ENCODE measurements around the gene FGF22.

FGF22 gene

GRCh38 chr19:652467-653389 lies 13.0 kb downstream of the FGF22 start:
- DNase-seq (ENCODE audit: extremely low spot score): no peak
- TF ChIP-seq CTCF (IDR thresholded peaks at IDR 0.05; ENCODE audit: control extremely low read depth, extremely low read depth, low read depth, missing control alignments): no peak
- ChIA-PET POLR2A (no interaction called here), CTCF (no interaction called here)

GRCh38 chr19:653425-653824 lies 13.7 kb downstream of the FGF22 start:
- DNase-seq (ENCODE audit: extremely low spot score): no peak
- ChIA-PET CTCF (no interaction called here), POLR2A (no interaction called here)
- TF ChIP-seq CTCF (IDR thresholded peaks at IDR 0.05; ENCODE audit: control extremely low read depth, extremely low read depth, low read depth, missing control alignments): no peak

GRCh38 chr19:655691-656090 lies 16.0 kb downstream of the FGF22 start:
- no peak for TF ChIP-seq CTCF (IDR thresholded peaks at IDR 0.05; ENCODE audit: control extremely low read depth, extremely low read depth, low read depth, missing control alignments)

GRCh38 chr19:656751-657559 lies 17.3 kb downstream of the FGF22 start:
- ChIA-PET POLR2A (no interaction called here), CTCF (interaction anchor here (1.1 kb wide), 1 partner anchor 77 kb away, joined by 3 read pairs; no protein-coding TSS in a partner anchor)
- TF ChIP-seq CTCF (IDR thresholded peaks at IDR 0.05; ENCODE audit: control extremely low read depth, extremely low read depth, low read depth, missing control alignments): no peak
- no peak for DNase-seq (ENCODE audit: extremely low spot score)

More at GRCh38 chr19:655691-656090, 16.0 kb downstream of the FGF22 start:
- CTCF ChIA-PET: interaction anchor here (1.1 to 2.0 kb wide), 2 partner anchors 72 to 79 kb away, joined by 3 to 5 read pairs; no protein-coding TSS in a partner anchor
- POLR2A ChIA-PET: no interaction called here
- DNase-seq (ENCODE audit: extremely low spot score): no peak

GRCh38 chr19:657611-658010 lies 17.9 kb downstream of the FGF22 start:
- ChIA-PET POLR2A (no interaction called here), CTCF (no interaction called here)
- no peak for TF ChIP-seq CTCF (IDR thresholded peaks at IDR 0.05; ENCODE audit: control extremely low read depth, extremely low read depth, low read depth, missing control alignments)
- no peak for DNase-seq (ENCODE audit: extremely low spot score)

GRCh38 chr19:658059-658839 lies 18.6 kb downstream of the FGF22 start:
- no peak for TF ChIP-seq CTCF (IDR thresholded peaks at IDR 0.05; ENCODE audit: control extremely low read depth, extremely low read depth, low read depth, missing control alignments)
- DNase-seq (ENCODE audit: extremely low spot score): no peak
- POLR2A ChIA-PET: no interaction called here
- CTCF ChIA-PET: no interaction called here

Data from GM10248 (cell line).